WERI-Rb-1 (cell line): ENCODE measurements around the gene TNFAIP1.

ENCODE experiments used
- DNase-seq: peaks from one replicate; pipeline ENCODE4 v3.0.0-alpha.2; 2020
- H3K27ac ChIP-seq: fragments of 250-450 bp; sonication (Bioruptor Pico); 2 replicates; pipeline ENCODE4 v1.5.1; 2020; ENCODE audit warnings: mild to moderate bottlenecking, moderate library complexity
- H3K27me3 ChIP-seq: fragments of 250-450 bp; sonication (Bioruptor Pico); 2 replicates; pipeline ENCODE4 v1.5.1; 2021; ENCODE audit warnings: mild to moderate bottlenecking, low read depth, moderate library complexity; ENCODE audit not compliant: insufficient read depth, severe bottlenecking
- H3K36me3 ChIP-seq: fragments of 250-450 bp; sonication (Bioruptor Pico); 2 replicates; pipeline ENCODE4 v1.5.1; 2020; ENCODE audit warnings: mild to moderate bottlenecking, moderate library complexity
- H3K4me3 ChIP-seq: 2 replicates; pipeline ENCODE4 v1.5.1; 2011; ENCODE audit warnings: low read depth, mild to moderate bottlenecking, control low read depth, low read length
- H3K9me3 ChIP-seq: fragments of 250-450 bp; sonication (Bioruptor Pico); 2 replicates; pipeline ENCODE4 v1.5.1; 2021; ENCODE audit warnings: mild to moderate bottlenecking, moderate library complexity; ENCODE audit not compliant: severe bottlenecking
- CTCF ChIP-seq: IDR thresholded peaks from 2 replicates; pipeline ENCODE4 v1.5.1; 2011; ENCODE audit warnings: low read depth, mild to moderate bottlenecking, control low read depth, inconsistent platforms, low read length

TNFAIP1 gene

GRCh38 chr17:28328325-28328724 is 7.2 kb upstream of the TNFAIP1 start:
- no peak overlapping the region for H3K27ac ChIP-seq
- peaks cover 68% of the 10 kb centered on the region for H3K36me3 ChIP-seq
- TF ChIP-seq CTCF: no peak
- no peak overlapping the region for H3K4me3 ChIP-seq
- DNase-seq: no peak
- no peaks in the 10 kb centered on the region for H3K27me3 ChIP-seq
- no peaks in the 10 kb centered on the region for H3K9me3 ChIP-seq

DNA sequence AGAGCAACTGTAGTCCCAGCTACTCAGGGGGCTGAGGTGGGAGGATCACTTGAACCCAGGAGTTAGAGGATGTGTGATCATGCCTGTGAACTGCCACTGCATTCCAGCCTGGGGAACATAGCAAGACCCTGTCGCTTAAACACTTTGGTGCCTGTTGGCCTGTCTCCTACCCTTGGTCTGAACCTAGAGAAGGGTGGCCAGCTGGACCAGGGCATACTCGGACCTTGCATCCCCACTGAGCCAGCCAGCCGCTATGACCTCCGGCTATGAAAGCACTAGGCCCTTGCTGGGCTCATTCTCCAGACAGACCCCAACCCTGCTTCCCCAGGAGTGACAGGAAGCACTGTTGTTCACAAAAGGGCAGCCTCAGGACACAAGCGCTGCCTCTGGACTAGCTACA is 4.9 kb upstream of the TNFAIP1 start:
- no peaks in the 10 kb centered on the region for H3K27me3 ChIP-seq
- DNase-seq: no peak
- no peak overlapping the region for H3K4me3 ChIP-seq
- no peak overlapping the region for H3K27ac ChIP-seq
- TF ChIP-seq CTCF: no peak
- no peaks in the 10 kb centered on the region for H3K9me3 ChIP-seq
- H3K36me3 ChIP-seq: peaks cover 60% of the 10 kb centered on the region

DNA sequence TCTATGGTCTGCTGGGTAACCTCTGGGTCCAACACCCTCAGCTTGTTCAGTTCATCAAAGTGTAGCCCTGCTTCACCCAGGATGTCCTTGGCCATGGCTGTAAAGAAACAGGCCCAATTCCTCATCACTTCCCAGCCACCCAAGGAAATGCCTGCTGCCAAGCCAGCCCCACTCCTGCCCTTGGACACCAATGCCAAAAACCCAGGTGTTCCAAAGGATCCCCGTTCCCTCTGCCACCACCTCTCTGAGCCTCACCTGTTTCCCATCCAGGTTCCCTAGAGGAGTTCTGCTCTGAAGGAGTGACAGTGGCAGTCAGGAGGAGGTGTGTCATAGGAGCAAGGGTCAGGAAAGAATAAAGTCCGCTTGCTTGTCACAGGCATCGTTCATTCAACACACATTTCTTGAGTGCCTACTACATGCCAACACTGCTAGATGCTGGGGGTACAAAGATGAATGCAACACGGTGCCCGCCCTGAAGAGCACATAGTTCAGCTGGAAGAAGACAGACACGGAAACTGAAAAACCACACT is 3.6 kb upstream of the TNFAIP1 start:
- TF ChIP-seq CTCF: no peak
- H3K27me3 ChIP-seq: no peaks in the 10 kb centered on the region
- no peak overlapping the region for H3K27ac ChIP-seq
- peaks cover 48% of the 10 kb centered on the region for H3K36me3 ChIP-seq
- H3K4me3 ChIP-seq: no peak overlapping the region
- no peak for DNase-seq
- no peaks in the 10 kb centered on the region for H3K9me3 ChIP-seq

DNA sequence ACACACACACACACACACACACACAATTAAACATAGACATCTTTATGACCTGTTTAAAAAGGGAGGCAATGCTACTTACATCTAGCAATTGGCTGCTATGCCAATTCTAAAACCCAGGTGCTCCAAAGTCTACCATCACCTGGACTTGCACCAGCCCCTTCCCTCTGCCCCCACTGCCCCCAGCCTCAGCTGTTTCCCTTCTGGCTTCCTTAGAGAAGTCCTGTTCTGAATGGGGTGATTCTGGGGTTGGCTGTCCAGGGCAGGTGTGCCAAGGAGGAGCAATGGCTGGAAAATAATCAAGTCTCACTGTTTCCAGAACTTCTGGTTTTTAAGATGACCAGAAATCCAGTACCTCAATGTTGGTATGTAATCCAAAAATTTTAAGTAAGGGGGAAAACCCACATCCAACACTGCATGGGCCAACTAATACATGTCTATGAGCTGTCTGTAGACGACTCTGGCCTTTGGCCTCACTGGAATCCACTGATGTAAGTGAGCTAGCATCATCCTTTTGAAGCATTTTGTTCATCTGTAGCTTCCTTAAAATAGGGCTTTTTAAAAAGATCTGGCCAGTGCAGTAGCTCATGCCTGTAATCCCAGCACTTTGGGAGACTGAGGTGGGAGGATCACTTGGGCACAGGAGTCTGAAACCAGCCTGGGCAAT is 2.3 kb upstream of the TNFAIP1 start:
- H3K4me3 ChIP-seq: no peak overlapping the region
- peaks cover 35% of the 10 kb centered on the region for H3K36me3 ChIP-seq
- no peaks in the 10 kb centered on the region for H3K27me3 ChIP-seq
- TF ChIP-seq CTCF: no peak
- H3K9me3 ChIP-seq: no peaks in the 10 kb centered on the region
- H3K27ac ChIP-seq: no peak overlapping the region
- no peak for DNase-seq

DNA sequence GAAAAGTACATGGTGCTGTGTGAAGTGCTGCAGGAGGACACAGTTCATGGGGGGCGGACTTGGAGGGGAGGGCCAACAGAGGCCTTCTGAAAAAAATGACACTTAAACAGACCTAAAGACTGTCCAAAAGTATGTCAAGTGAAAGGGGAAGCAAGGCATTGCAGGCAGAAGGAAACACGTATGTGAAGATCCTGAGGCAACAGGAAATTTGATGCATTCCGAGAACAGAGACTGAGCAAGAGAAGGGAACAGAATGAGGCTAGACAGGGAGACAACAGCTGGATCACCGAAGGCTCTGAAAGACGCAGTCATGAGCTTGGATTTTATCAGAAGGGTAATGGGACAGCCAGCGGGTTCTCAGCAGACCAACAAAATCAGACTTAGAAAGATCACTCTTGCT is 1.4 kb upstream of the TNFAIP1 start:
- no peaks in the 10 kb centered on the region for H3K27me3 ChIP-seq
- H3K4me3 ChIP-seq: no peak overlapping the region
- no peak for DNase-seq
- peaks cover 25% of the 10 kb centered on the region for H3K36me3 ChIP-seq
- H3K27ac ChIP-seq: no peak overlapping the region
- no peaks in the 10 kb centered on the region for H3K9me3 ChIP-seq
- TF ChIP-seq CTCF: no peak

GRCh38 chr17:28334666-28335200 is 828 bp upstream of the TNFAIP1 start:
- Histone ChIP-seq H3K36me3 (peaks cover 20% of the 10 kb centered on the region), H3K27ac (peak overlapping the region; percentile 27; the same call in 1 of the 2 replicates), H3K9me3 (no peaks in the 10 kb centered on the region), H3K4me3 (peak overlapping the region; percentile 73), H3K27me3 (no peaks in the 10 kb centered on the region)
- no peak for DNase-seq
- no peak for TF ChIP-seq CTCF
